K562 (cell line): ENCODE data around the gene ZNF586. TPM values are rescaled to one million over a fixed set of nuclear protein-coding genes. Genes with fewer than 3 reads are reported as not detected.
A peak's percentile ranks its signal among the peaks of the same experiment; 100 is the strongest.

Source experiments
- ARID3A ChIP-seq: IDR thresholded peaks from 2 replicates; pipeline ENCODE4 v1.6.1; 2012; ENCODE audit warnings: low read depth, low read length, improper control_type of control experiment, borderline replicate concordance
- HDAC8 ChIP-seq: fragments of 450-650 bp; IDR thresholded peaks from 2 replicates; pipeline ENCODE4 v1.6.1; 2016; ENCODE audit warnings: mild to moderate bottlenecking, missing genetic modification characterization, moderate library complexity, missing compliant biosample characterization
- ILK ChIP-seq: fragments of 450-650 bp; IDR thresholded peaks from 2 replicates; pipeline ENCODE4 v1.6.1; 2016; ENCODE audit warnings: missing genetic modification characterization, low read depth, mild to moderate bottlenecking, missing compliant biosample characterization, moderate library complexity, borderline replicate concordance
- MYNN ChIP-seq, 2 experiments: sonication (generic); formaldehyde crosslinking in 1 of 2; IDR thresholded peaks; 2 replicates each; pipeline versions ENCODE4 v1.5.0 to v1.6.1; 2016 to 2020; ENCODE audit warnings: antibody characterized with exemption in 1 of 2, missing genetic modification reagents in 1 of 2
- NONO ChIP-seq, 2 experiments: fragments of 200-400 bp in 1 of 2; fragments of 450-650 bp in 1 of 2; formaldehyde crosslinking in 1 of 2; IDR thresholded peaks; 2 replicates each; pipeline ENCODE4 v1.6.1; 2017; ENCODE audit warnings: low read depth in 2 of 2, mild to moderate bottlenecking in 2 of 2, moderate library complexity in 2 of 2, low read length in 1 of 2
- RBM14 ChIP-seq: fragments of 200-400 bp; formaldehyde crosslinking; IDR thresholded peaks from 2 replicates; pipeline ENCODE4 v1.6.1; 2018; ENCODE audit warnings: low read depth, mild to moderate bottlenecking, low read length, moderate library complexity, borderline replicate concordance; ENCODE audit not compliant: insufficient read depth
- REST ChIP-seq, 2 experiments: fragments of 450-650 bp; formaldehyde crosslinking in 1 of 2; IDR thresholded peaks; 2 replicates each; pipeline versions ENCODE4 v1.4.0 to v1.6.1; 2014 to 2020; ENCODE audit warnings: mild to moderate bottlenecking in 2 of 2, borderline replicate concordance in 1 of 2, low read depth in 1 of 2
- RFX7 ChIP-seq: fragments of 250-450 bp; sonication (Bioruptor Pico); IDR thresholded peaks from 2 replicates; pipeline ENCODE4 v1.5.1; 2021; ENCODE audit warnings: mild to moderate bottlenecking
- UBTF ChIP-seq, 2 experiments: IDR thresholded peaks; 2 replicates each; pipeline ENCODE4 v1.6.1; 2012; ENCODE audit warnings: improper control_type of control experiment in 2 of 2, low read depth in 2 of 2, low read length in 2 of 2, borderline replicate concordance in 1 of 2
- ZBTB5 ChIP-seq: fragments of 450-650 bp; IDR thresholded peaks from 2 replicates; pipeline ENCODE4 v1.6.1; 2017; ENCODE audit warnings: antibody characterized with exemption
- ZBTB8A ChIP-seq: fragments of 450-650 bp; IDR thresholded peaks from 2 replicates; pipeline ENCODE4 v1.6.1; 2018; ENCODE audit warnings: mild to moderate bottlenecking, moderate library complexity; ENCODE audit not compliant: partially characterized antibody
- polyA plus RNA-seq, 8 experiments: library from polyadenylated mRNA; depleted of rRNA in 4 of 8; stranded (reverse) in 5 of 8; unstranded in 3 of 8; fragments of >200 nt; fragmentation: Nextera tagmentation in 2 of 8; fragmentation: Illumina TruSeq in 1 of 8; extraction: Ambion mirVana in 2 of 8; extraction: Trizol in 1 of 8; gene quantifications; 2 replicates each; pipeline versions ENCODE4 v1.2.1 to v1.2.3, GENCODE V29; 2011 to 2014; ENCODE audit warnings: inconsistent platforms in 1 of 8, missing spikeins in 1 of 8
- total RNA-seq, 7 experiments: library from RNA; depleted of rRNA in 6 of 7; stranded (reverse); fragments of >200 nt in 6 of 7; fragmentation: Illumina TruSeq in 2 of 7; extraction: Trizol in 2 of 7; gene quantifications; 2 replicates each; pipeline versions ENCODE4 v1.2.1 to v1.2.3, GENCODE V29; 2011 to 2021; ENCODE audit warnings: low replicate concordance in 1 of 7

Gene ZNF586
- total and polyA plus RNA-seq, 9 of the 15 experiments (the other 6 are each of a cell fraction or from before 2014, with no cell fraction given) = 2.5 to 12.6 (median 8.4) TPM

GRCh38 chr19:57830071-57830602 is 60.7 kb downstream of the ZNF586 start, which contains the start of gene ZNF587B (continued):
- TF ChIP-seq REST (IDR thresholded peaks at IDR 0.05; ENCODE audit: borderline replicate concordance) (peak; percentile 32; the same call in 1 of the 2 replicates), REST (CRISPR knock-in tag; IDR thresholded peaks at IDR 0.05; ENCODE audit: low read depth) (no peak), ARID3A (no peak), UBTF (IDR thresholded peaks at IDR 0.05; ENCODE audit: borderline replicate concordance in 1 of 2, low read depth in 2 of 2, low read length in 2 of 2) (no peak), NONO (IDR thresholded peaks at IDR 0.05; ENCODE audit: low read depth in 2 of 2, low read length in 1 of 2) (no peak), HDAC8 (tag) (no peak), MYNN (IDR thresholded peaks at IDR 0.05) (no peak), MYNN (CRISPR knock-in tag; IDR thresholded peaks at IDR 0.05) (no peak), RFX7 (CRISPR knock-in tag) (no peak), ZBTB8A (no peak), ZBTB5 (no peak), RBM14 (no peak), ILK (tag) (no peak)
